ENCODE results near the gene PPARD.
A peak's percentile ranks its signal among the peaks of the same experiment; 100 is the strongest.

The PPARD gene

GRCh38 chr6:35312076-35312800, 30.1 kb upstream of the PPARD start:
- H3K36me3 ChIP-seq (ENCODE audit: control insufficient read depth in 1 of 2, insufficient read depth in 2 of 2, low read length in 2 of 2), result peaks cover 0 to 10% of the 10 kb centered on the region in 2 donors
- peaks cover 5 to 17% of the 10 kb centered on the region in 2 donors for H3K4me1 ChIP-seq (ENCODE audit: control insufficient read depth in 1 of 2, insufficient read depth in 2 of 2, low read length in 2 of 2)
- no peak overlapping the region for H3K9ac ChIP-seq (ENCODE audit: low read depth in 1 of 2, low read length in 2 of 2)
- no peak overlapping the region for H3K27ac ChIP-seq (ENCODE audit: low read depth, low read length)
- H3K27me3 ChIP-seq (ENCODE audit: control insufficient read depth in 1 of 2, insufficient read depth in 2 of 2, low read length in 2 of 2), result no peaks in the 10 kb centered on the region
- no peak overlapping the region for H3K4me3 ChIP-seq (ENCODE audit: low read depth in 1 of 2, low read length in 2 of 2)
- no peaks in the 10 kb centered on the region for H3K9me3 ChIP-seq (ENCODE audit: control insufficient read depth in 1 of 2, low read length in 2 of 2)

- Histone ChIP-seq H3K27ac (ENCODE audit: low read depth, low read length) (no peak overlapping the region), H3K9me3 (ENCODE audit: control insufficient read depth in 1 of 2, low read length in 2 of 2) (no peaks in the 10 kb centered on the region), H3K4me3 (ENCODE audit: low read depth in 1 of 2, low read length in 2 of 2) (no peak overlapping the region), H3K36me3 (ENCODE audit: control insufficient read depth in 1 of 2, insufficient read depth in 2 of 2, low read length in 2 of 2) (peaks cover 0 to 16% of the 10 kb centered on the region in 2 donors), H3K4me1 (ENCODE audit: control insufficient read depth in 1 of 2, insufficient read depth in 2 of 2, low read length in 2 of 2) (peaks cover 8 to 21% of the 10 kb centered on the region in 2 donors), H3K9ac (ENCODE audit: low read depth in 1 of 2, low read length in 2 of 2) (no peak overlapping the region), H3K27me3 (ENCODE audit: control insufficient read depth in 1 of 2, insufficient read depth in 2 of 2, low read length in 2 of 2) (no peaks in the 10 kb centered on the region)
Observed at GRCh38 chr6:35312807-35313206, 29.6 kb upstream of the PPARD start.

- Histone ChIP-seq H3K27ac (ENCODE audit: low read depth, low read length) (no peak overlapping the region), H3K4me3 (ENCODE audit: low read depth in 1 of 2, low read length in 2 of 2) (peak overlapping the region; percentile 80 to 82), H3K9me3 (ENCODE audit: control insufficient read depth in 1 of 2, low read length in 2 of 2) (no peaks in the 10 kb centered on the region), H3K36me3 (ENCODE audit: control insufficient read depth in 1 of 2, insufficient read depth in 2 of 2, low read length in 2 of 2) (peaks cover 0 to 22% of the 10 kb centered on the region in 2 donors), H3K27me3 (ENCODE audit: control insufficient read depth in 1 of 2, insufficient read depth in 2 of 2, low read length in 2 of 2) (no peaks in the 10 kb centered on the region), H3K4me1 (ENCODE audit: control insufficient read depth in 1 of 2, insufficient read depth in 2 of 2, low read length in 2 of 2) (peaks cover 14 to 17% of the 10 kb centered on the region in 2 donors), H3K9ac (ENCODE audit: low read depth in 1 of 2, low read length in 2 of 2) (peak overlapping the region; percentile 16 to 41)
Observed at GRCh38 chr6:35317483-35318195, 24.7 kb upstream of the PPARD start.

- Histone ChIP-seq H3K4me1 (ENCODE audit: control insufficient read depth in 1 of 2, insufficient read depth in 2 of 2, low read length in 2 of 2) (peaks cover 14 to 15% of the 10 kb centered on the region in 2 donors), H3K36me3 (ENCODE audit: control insufficient read depth in 1 of 2, insufficient read depth in 2 of 2, low read length in 2 of 2) (peaks cover 0 to 21% of the 10 kb centered on the region in 2 donors), H3K4me3 (ENCODE audit: low read depth in 1 of 2, low read length in 2 of 2) (peak overlapping the region; percentile 80 to 82), H3K9ac (ENCODE audit: low read depth in 1 of 2, low read length in 2 of 2) (peak overlapping the region; percentile 57 to 82), H3K27me3 (ENCODE audit: control insufficient read depth in 1 of 2, insufficient read depth in 2 of 2, low read length in 2 of 2) (no peaks in the 10 kb centered on the region), H3K9me3 (ENCODE audit: control insufficient read depth in 1 of 2, low read length in 2 of 2) (no peaks in the 10 kb centered on the region), H3K27ac (ENCODE audit: low read depth, low read length) (peak overlapping the region; percentile 59)
Observed at GRCh38 chr6:35318196-35319171, 23.9 kb upstream of the PPARD start.

GRCh38 chr6:35319346-35320030, 22.9 kb upstream of the PPARD start:
- H3K27me3 ChIP-seq (ENCODE audit: control insufficient read depth in 1 of 2, insufficient read depth in 2 of 2, low read length in 2 of 2), result no peaks in the 10 kb centered on the region
- H3K9ac ChIP-seq (ENCODE audit: low read depth in 1 of 2, low read length in 2 of 2), result peak overlapping the region in 1 of 2 donors; percentile 15
- H3K27ac ChIP-seq (ENCODE audit: low read depth, low read length), result no peak overlapping the region
- H3K4me1 ChIP-seq (ENCODE audit: control insufficient read depth in 1 of 2, insufficient read depth in 2 of 2, low read length in 2 of 2), result peaks cover 14 to 15% of the 10 kb centered on the region in 2 donors
- H3K9me3 ChIP-seq (ENCODE audit: control insufficient read depth in 1 of 2, low read length in 2 of 2), result no peaks in the 10 kb centered on the region
- peaks cover 0 to 21% of the 10 kb centered on the region in 2 donors for H3K36me3 ChIP-seq (ENCODE audit: control insufficient read depth in 1 of 2, insufficient read depth in 2 of 2, low read length in 2 of 2)
- no peak overlapping the region for H3K4me3 ChIP-seq (ENCODE audit: low read depth in 1 of 2, low read length in 2 of 2)

GRCh38 chr6:35320031-35320410, 22.3 kb upstream of the PPARD start:
- Histone ChIP-seq H3K27me3 (ENCODE audit: control insufficient read depth in 1 of 2, insufficient read depth in 2 of 2, low read length in 2 of 2) (no peaks in the 10 kb centered on the region), H3K9me3 (ENCODE audit: control insufficient read depth in 1 of 2, low read length in 2 of 2) (no peaks in the 10 kb centered on the region), H3K4me1 (ENCODE audit: control insufficient read depth in 1 of 2, insufficient read depth in 2 of 2, low read length in 2 of 2) (peaks cover 14 to 15% of the 10 kb centered on the region in 2 donors), H3K36me3 (ENCODE audit: control insufficient read depth in 1 of 2, insufficient read depth in 2 of 2, low read length in 2 of 2) (peaks cover 0 to 21% of the 10 kb centered on the region in 2 donors), H3K9ac (ENCODE audit: low read depth in 1 of 2, low read length in 2 of 2) (no peak overlapping the region), H3K4me3 (ENCODE audit: low read depth in 1 of 2, low read length in 2 of 2) (no peak overlapping the region), H3K27ac (ENCODE audit: low read depth, low read length) (no peak overlapping the region)

GRCh38 chr6:35321091-35321490, 21.3 kb upstream of the PPARD start:
- Histone ChIP-seq H3K4me3 (ENCODE audit: low read depth in 1 of 2, low read length in 2 of 2) (no peak overlapping the region), H3K4me1 (ENCODE audit: control insufficient read depth in 1 of 2, insufficient read depth in 2 of 2, low read length in 2 of 2) (peaks cover 14 to 15% of the 10 kb centered on the region in 2 donors), H3K36me3 (ENCODE audit: control insufficient read depth in 1 of 2, insufficient read depth in 2 of 2, low read length in 2 of 2) (peaks cover 0 to 21% of the 10 kb centered on the region in 2 donors), H3K9me3 (ENCODE audit: control insufficient read depth in 1 of 2, low read length in 2 of 2) (no peaks in the 10 kb centered on the region), H3K27me3 (ENCODE audit: control insufficient read depth in 1 of 2, insufficient read depth in 2 of 2, low read length in 2 of 2) (no peaks in the 10 kb centered on the region), H3K27ac (ENCODE audit: low read depth, low read length) (no peak overlapping the region), H3K9ac (ENCODE audit: low read depth in 1 of 2, low read length in 2 of 2) (no peak overlapping the region)

GRCh38 chr6:35327349-35328027, 14.9 kb upstream of the PPARD start:
- Histone ChIP-seq H3K27me3 (ENCODE audit: control insufficient read depth in 1 of 2, insufficient read depth in 2 of 2, low read length in 2 of 2) (no peaks in the 10 kb centered on the region), H3K4me3 (ENCODE audit: low read depth in 1 of 2, low read length in 2 of 2) (no peak overlapping the region), H3K9me3 (ENCODE audit: control insufficient read depth in 1 of 2, low read length in 2 of 2) (peaks cover 0 to 1% of the 10 kb centered on the region in 2 donors), H3K9ac (ENCODE audit: low read depth in 1 of 2, low read length in 2 of 2) (no peak overlapping the region), H3K27ac (ENCODE audit: low read depth, low read length) (no peak overlapping the region), H3K4me1 (ENCODE audit: control insufficient read depth in 1 of 2, insufficient read depth in 2 of 2, low read length in 2 of 2) (no peaks in the 10 kb centered on the region), H3K36me3 (ENCODE audit: control insufficient read depth in 1 of 2, insufficient read depth in 2 of 2, low read length in 2 of 2) (no peaks in the 10 kb centered on the region)

- Histone ChIP-seq H3K4me3 (ENCODE audit: low read depth in 1 of 2, low read length in 2 of 2) (no peak overlapping the region), H3K27me3 (ENCODE audit: control insufficient read depth in 1 of 2, insufficient read depth in 2 of 2, low read length in 2 of 2) (no peaks in the 10 kb centered on the region), H3K4me1 (ENCODE audit: control insufficient read depth in 1 of 2, insufficient read depth in 2 of 2, low read length in 2 of 2) (no peaks in the 10 kb centered on the region), H3K9ac (ENCODE audit: low read depth in 1 of 2, low read length in 2 of 2) (no peak overlapping the region), H3K9me3 (ENCODE audit: control insufficient read depth in 1 of 2, low read length in 2 of 2) (peaks cover 0 to 1% of the 10 kb centered on the region in 2 donors), H3K27ac (ENCODE audit: low read depth, low read length) (no peak overlapping the region), H3K36me3 (ENCODE audit: control insufficient read depth in 1 of 2, insufficient read depth in 2 of 2, low read length in 2 of 2) (no peaks in the 10 kb centered on the region)
Observed at GRCh38 chr6:35328108-35328723, 14.1 kb upstream of the PPARD start.
